ENCODE data around the gene PYDC1. TPM values are rescaled to one million over a fixed set of nuclear protein-coding genes. Genes with fewer than 3 reads are reported as not detected.

PYDC1 gene
- total and polyA plus RNA-seq, 2 of the 8 experiments (the other 6 are each of a cell fraction or from before 2014, with no cell fraction given): 3.5 to 11.1 TPM

DNA sequence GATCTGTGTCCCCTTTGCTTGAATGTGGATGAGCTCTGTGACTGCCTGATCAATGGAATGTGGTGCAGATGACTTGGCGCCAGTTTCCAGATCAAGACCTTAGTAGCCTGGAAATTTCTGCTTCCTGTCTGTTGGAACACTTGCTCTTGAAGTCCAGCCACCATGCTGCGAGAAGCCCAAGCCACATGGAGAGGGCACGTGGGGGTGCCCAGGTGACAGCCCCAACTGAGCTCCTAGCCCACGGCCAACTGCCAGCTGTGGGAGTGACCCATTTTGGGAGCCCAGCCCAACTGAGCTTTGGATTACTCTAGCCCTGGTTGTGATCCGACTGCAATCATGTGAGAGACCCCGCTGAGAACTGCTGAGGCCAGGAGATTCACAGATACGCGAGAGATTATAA, 39.5 kb upstream of the PYDC1 start:
- no peak overlapping the region for H3K4me2 ChIP-seq (ENCODE audit: insufficient read depth in 1 of 2, low read depth in 2 of 2, low read length in 2 of 2)
- no peak overlapping the region for H3K9ac ChIP-seq (replicated peaks in 1 of 4; ENCODE audit: extremely low read depth in 1 of 4, low read depth in 3 of 4, low read length in 3 of 4)
- no peak overlapping the region for H3K27ac ChIP-seq (ENCODE audit: low read depth, low read length)
- H3K56ac ChIP-seq (replicated peaks; ENCODE audit: insufficient read length, low read depth, low read length): no peak overlapping the region
- no peaks in the 10 kb centered on the region for H3K36me3 ChIP-seq (ENCODE audit: control insufficient read depth in 2 of 4, insufficient read depth in 4 of 4, low read length in 3 of 4)
- no peaks in the 10 kb centered on the region for H4K20me1 ChIP-seq (replicated peaks in 1 of 2; ENCODE audit: control insufficient read depth in 1 of 2, insufficient read depth in 2 of 2, low read length in 2 of 2)
- DNase-seq (ENCODE audit: low read depth in 1 of 2, low spot score in 2 of 2) (no peak), FAIRE-seq (no peak)
- no peak for TF ChIP-seq BRCA1 (IDR thresholded peaks at IDR 0.05; ENCODE audit: low read depth, low read length)
- no peak for TF ChIP-seq JUN (IDR thresholded peaks at IDR 0.05; ENCODE audit: low read depth, low read length)
- TF ChIP-seq ASH2L (IDR thresholded peaks at IDR 0.05; ENCODE audit: low read length): no peak
- TF ChIP-seq RFX5 (IDR thresholded peaks at IDR 0.05; ENCODE audit: borderline replicate concordance, low read depth, low read length): no peak
- TF ChIP-seq FOSL1 (IDR thresholded peaks at IDR 0.05; ENCODE audit: insufficient read depth, low read depth, low read length): no peak
- TF ChIP-seq TAF1 (IDR thresholded peaks at IDR 0.05; ENCODE audit: low read depth, low read length): no peak
- no peak for TF ChIP-seq SP2 (IDR thresholded peaks at IDR 0.05; ENCODE audit: low read length)
- TF ChIP-seq MAFK (IDR thresholded peaks at IDR 0.05; ENCODE audit: low read depth, low read length): no peak
- TF ChIP-seq SIRT6 (IDR thresholded peaks at IDR 0.05; ENCODE audit: low read length): no peak
- TF ChIP-seq, protein P1, sequence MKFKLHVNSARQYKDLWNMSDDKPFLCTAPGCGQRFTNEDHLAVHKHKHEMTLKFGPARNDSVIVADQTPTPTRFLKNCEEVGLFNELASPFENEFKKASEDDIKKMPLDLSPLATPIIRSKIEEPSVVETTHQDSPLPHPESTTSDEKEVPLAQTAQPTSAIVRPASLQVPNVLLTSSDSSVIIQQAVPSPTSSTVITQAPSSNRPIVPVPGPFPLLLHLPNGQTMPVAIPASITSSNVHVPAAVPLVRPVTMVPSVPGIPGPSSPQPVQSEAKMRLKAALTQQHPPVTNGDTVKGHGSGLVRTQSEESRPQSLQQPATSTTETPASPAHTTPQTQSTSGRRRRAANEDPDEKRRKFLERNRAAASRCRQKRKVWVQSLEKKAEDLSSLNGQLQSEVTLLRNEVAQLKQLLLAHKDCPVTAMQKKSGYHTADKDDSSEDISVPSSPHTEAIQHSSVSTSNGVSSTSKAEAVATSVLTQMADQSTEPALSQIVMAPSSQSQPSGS (IDR thresholded peaks at IDR 0.05; ENCODE audit: low read length): no peak
- TF ChIP-seq RNF2 (IDR thresholded peaks at IDR 0.05; ENCODE audit: borderline replicate concordance, low read depth, low read length, missing control alignments, poor library complexity, severe bottlenecking): no peak
- TF ChIP-seq CHD1 (IDR thresholded peaks at IDR 0.05; ENCODE audit: low read depth, low read length): no peak
- TF ChIP-seq KDM1A (IDR thresholded peaks at IDR 0.05; ENCODE audit: borderline replicate concordance, low read length): no peak
- no peak overlapping the region for H2AK5ac ChIP-seq (ENCODE audit: low read depth, low read length)
- H3K18ac ChIP-seq (ENCODE audit: extremely low read depth, low read length): no peak overlapping the region
- ChIA-PET POLR2A (ENCODE audit: partially characterized antibody) (interaction anchor here (1.0 to 1.9 kb wide), 6 partner anchors 11 to 76 kb away, joined by 3 to 7 read pairs (median 4); partner anchors contain the start of gene FUS), CTCF (ENCODE audit: partially characterized antibody) (interaction anchor here (0.7 to 1.5 kb wide), 7 partner anchors 9 to 160 kb away, joined by 3 to 4 read pairs (median 3); no protein-coding TSS in a partner anchor)
- no peak overlapping the region for H2AFZ ChIP-seq (ENCODE audit: low read length)
- 88% methylated on average over 8 of the region's 8 CpGs; no CpG with 5 or more reads in 1 of the 2 experiments for WGBS, 2 experiments (ENCODE audit: extremely low coverage in 1 of 2, insufficient coverage in 1 of 2, insufficient read length in 1 of 2, insufficient replicate concordance in 2 of 2, low coverage in 1 of 2, low lambda C conversion rate in 2 of 2, missing lambda C conversion rate in 1 of 2)
- H3K4me3 ChIP-seq (ENCODE audit: extremely low read depth in 1 of 4, insufficient read depth in 2 of 4, low read depth in 3 of 4, low read length in 4 of 4): no peak overlapping the region
- H4K91ac ChIP-seq (replicated peaks; ENCODE audit: insufficient read length, low read length): no peak overlapping the region
- peak overlapping the region; percentile 10; the same call in 1 of the 2 replicates for H2BK15ac ChIP-seq (ENCODE audit: low read length)
- no peak overlapping the region for H3K4ac ChIP-seq (replicated peaks; ENCODE audit: insufficient read length, low read depth, low read length)
- H3K14ac ChIP-seq (ENCODE audit: insufficient read length): no peak overlapping the region
- no peak overlapping the region for H4K5ac ChIP-seq (ENCODE audit: insufficient read length, low read depth, low read length)
- H2BK20ac ChIP-seq (ENCODE audit: low read length): no peak overlapping the region
- no peaks in the 10 kb centered on the region for H3K79me1 ChIP-seq (ENCODE audit: low read depth, low read length)
- no peak overlapping the region for H4K8ac ChIP-seq (ENCODE audit: extremely low read depth, insufficient read depth, low read length)
- no peaks in the 10 kb centered on the region for H3K79me2 ChIP-seq (ENCODE audit: control insufficient read depth in 1 of 2, insufficient read depth in 2 of 2, low read length in 2 of 2)
- H3K9me3 ChIP-seq (ENCODE audit: insufficient read depth in 2 of 2, low read depth in 1 of 2, low read length in 1 of 2): no peaks in the 10 kb centered on the region
- H3K23me2 ChIP-seq (ENCODE audit: low read depth, low read length): no peaks in the 10 kb centered on the region
- no peak overlapping the region for H2BK12ac ChIP-seq (ENCODE audit: low read depth, low read length)
- H3K4me1 ChIP-seq (replicated peaks in 1 of 4; ENCODE audit: control insufficient read depth in 3 of 4, insufficient read depth in 4 of 4, low read length in 3 of 4): no peaks in the 10 kb centered on the region; a peak in 1 of 7 replicates
- H3K23ac ChIP-seq (ENCODE audit: insufficient read length): no peak overlapping the region
- peak overlapping the region; percentile 54 for H2BK120ac ChIP-seq (replicated peaks; ENCODE audit: low read depth, low read length)
- no peak overlapping the region for H2BK5ac ChIP-seq (ENCODE audit: low read depth, low read length)
- no peaks in the 10 kb centered on the region for H3K27me3 ChIP-seq (replicated peaks in 1 of 4; ENCODE audit: control insufficient read depth in 3 of 4, extremely low read depth in 1 of 4, insufficient read depth in 3 of 4, low read length in 3 of 4)

All from H1 (cell line).